Left ventricle myocardium inferior (tissue), 1 donor: ENCODE results near the gene ITGA4. TPM values are rescaled to one million over a fixed set of nuclear protein-coding genes. Genes with fewer than 3 reads are reported as not detected.

Experiments used
- DNase-seq: peaks from one replicate; pipeline ENCODE4 v3.0.0-alpha.2; 2020
- H3K27ac ChIP-seq: fragments of 200-600 bp; replicated peaks from 2 replicates; pipeline ENCODE4 v1.8.0; 2021
- H3K27me3 ChIP-seq: fragments of 200-600 bp; 2 replicates; pipeline ENCODE4 v1.8.0; 2021; ENCODE audit warnings: low read depth
- H3K36me3 ChIP-seq: fragments of 200-600 bp; 2 replicates; pipeline ENCODE4 v1.8.0; 2021
- H3K4me1 ChIP-seq: fragments of 200-600 bp; 2 replicates; pipeline ENCODE4 v1.8.0; 2021
- H3K4me3 ChIP-seq: fragments of 200-600 bp; 2 replicates; pipeline ENCODE4 v1.8.0; 2021; ENCODE audit warnings: mild to moderate bottlenecking, moderate library complexity
- H3K9me3 ChIP-seq: fragments of 200-600 bp; replicated peaks from 2 replicates; pipeline ENCODE4 v1.8.0; 2021
- CTCF ChIP-seq: fragments of 200-600 bp; IDR thresholded peaks from 2 replicates; pipeline ENCODE4 v1.8.0; 2021; ENCODE audit warnings: antibody characterized with exemption, mild to moderate bottlenecking, borderline replicate concordance
- intact Hi-C: fragments of 100-400 bp; cut with micrococcal nuclease; formaldehyde crosslinking; loops from one replicate; pipeline ENCODE4 v1.11.0; 2022
- total RNA-seq: library from RNA; stranded (reverse); fragmentation: NEBNext Ultra II Directional; extraction: Animal tissue kit (Norgen Biotek cat#: 25700); gene quantifications from one replicate; pipeline ENCODE4 v1.2.1, GENCODE V29; 2021
- donor health status: DM: no; HTN: yes; CAD: no; lungs with severe emphysema.

Gene ITGA4
- total RNA-seq, 1 donor from 2014 or later: 0.74 TPM

GRCh38 chr2:181517685-181518301, 60.6 kb downstream of the ITGA4 start:
- Histone ChIP-seq H3K27ac (no peak overlapping the region), H3K9me3 (no peaks in the 10 kb centered on the region), H3K4me3 (no peak overlapping the region), H3K36me3 (no peaks in the 10 kb centered on the region), H3K27me3 (no peaks in the 10 kb centered on the region), H3K4me1 (no peaks in the 10 kb centered on the region)
- DNase-seq: no peak
- TF ChIP-seq CTCF: no peak
- intact Hi-C loops: no loop called here

GRCh38 chr2:181520253-181520652, 63.1 kb downstream of the ITGA4 start:
- Histone ChIP-seq H3K4me3 (no peak overlapping the region), H3K4me1 (no peaks in the 10 kb centered on the region), H3K36me3 (no peaks in the 10 kb centered on the region), H3K9me3 (no peaks in the 10 kb centered on the region), H3K27me3 (no peaks in the 10 kb centered on the region), H3K27ac (no peak overlapping the region)
- TF ChIP-seq CTCF: no peak
- no peak for DNase-seq
- intact Hi-C loops: no loop called here

DNA sequence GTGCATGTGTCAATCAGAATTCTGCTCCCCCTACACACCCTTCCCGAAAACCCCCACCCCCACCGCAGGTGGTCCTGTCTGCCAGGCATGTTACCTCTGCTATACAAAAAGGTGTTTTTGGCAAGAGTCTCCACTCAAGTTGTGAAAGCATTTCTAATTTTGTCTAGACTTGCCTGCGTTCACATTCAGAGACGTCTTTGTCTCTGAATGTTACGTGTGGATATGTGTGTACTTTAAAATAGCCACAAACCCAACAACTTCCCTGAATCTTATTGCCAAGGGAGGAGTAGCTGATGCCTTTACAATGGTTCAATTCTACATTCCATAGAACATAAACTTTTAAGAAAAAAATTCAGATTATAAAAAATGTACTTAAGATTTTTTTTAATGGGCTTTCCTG, 66.6 kb downstream of the ITGA4 start:
- no peak overlapping the region for H3K4me3 ChIP-seq
- H3K27ac ChIP-seq: no peak overlapping the region
- TF ChIP-seq CTCF: no peak
- no peak for DNase-seq
- H3K9me3 ChIP-seq: no peaks in the 10 kb centered on the region
- no peaks in the 10 kb centered on the region for H3K36me3 ChIP-seq
- no peaks in the 10 kb centered on the region for H3K4me1 ChIP-seq
- H3K27me3 ChIP-seq: no peaks in the 10 kb centered on the region
- intact Hi-C loops: no loop called here

DNA sequence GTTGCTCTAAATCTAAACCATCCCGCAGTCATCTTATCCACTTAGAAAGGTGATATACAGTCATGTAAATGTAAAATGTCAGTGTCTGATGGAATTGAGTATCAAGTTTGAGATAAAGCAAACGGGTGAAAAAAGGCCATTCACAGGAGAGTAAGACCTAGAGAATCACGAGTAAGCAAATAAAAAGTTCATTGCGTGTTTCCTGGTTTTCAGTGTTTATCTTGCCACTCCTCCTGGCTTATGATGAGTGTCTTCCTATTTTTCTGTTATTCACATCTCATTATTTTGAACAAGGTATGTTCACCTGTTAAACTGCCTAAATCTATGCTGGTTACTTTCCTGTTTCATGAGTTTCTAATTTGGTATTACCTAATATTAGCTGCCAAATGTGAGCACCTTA, 68.8 kb downstream of the ITGA4 start:
- Histone ChIP-seq H3K27ac (no peak overlapping the region), H3K4me1 (no peaks in the 10 kb centered on the region), H3K36me3 (no peaks in the 10 kb centered on the region), H3K9me3 (no peaks in the 10 kb centered on the region), H3K27me3 (no peaks in the 10 kb centered on the region), H3K4me3 (no peak overlapping the region)
- no peak for DNase-seq
- TF ChIP-seq CTCF: no peak
- intact Hi-C loops: no loop called here

DNA sequence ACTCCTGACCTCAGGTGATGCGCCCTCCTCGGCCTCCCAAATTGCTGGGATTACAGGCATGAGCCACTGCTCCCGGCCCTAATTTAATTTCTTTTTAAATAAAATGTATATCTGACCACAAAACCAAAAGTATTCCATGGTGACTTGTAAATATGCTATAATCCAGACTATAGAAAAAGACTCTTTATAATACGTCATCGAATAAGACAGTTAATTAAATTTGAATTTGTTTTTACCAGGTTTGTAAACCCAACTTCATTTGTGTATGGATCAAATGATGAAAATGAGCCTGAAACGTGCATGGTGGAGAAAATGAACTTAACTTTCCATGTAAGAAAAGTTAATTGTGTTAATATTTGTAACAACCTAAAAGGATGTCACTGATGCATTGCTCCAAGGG, 69.9 kb downstream of the ITGA4 start:
- TF ChIP-seq CTCF: no peak

GRCh38 chr2:181528441-181528840, 71.3 kb downstream of the ITGA4 start:
- TF ChIP-seq CTCF: no peak

More for the DNA sequence above, 69.9 kb downstream of the ITGA4 start:
- Histone ChIP-seq H3K27ac (no peak overlapping the region), H3K9me3 (no peaks in the 10 kb centered on the region), H3K4me3 (no peak overlapping the region), H3K27me3 (no peaks in the 10 kb centered on the region), H3K4me1 (no peaks in the 10 kb centered on the region), H3K36me3 (no peaks in the 10 kb centered on the region)
- DNase-seq: no peak
- intact Hi-C loops: no loop called here

More at GRCh38 chr2:181528441-181528840, 71.3 kb downstream of the ITGA4 start:
- Histone ChIP-seq H3K36me3 (no peaks in the 10 kb centered on the region), H3K27ac (no peak overlapping the region), H3K4me1 (no peaks in the 10 kb centered on the region), H3K4me3 (no peak overlapping the region), H3K27me3 (no peaks in the 10 kb centered on the region), H3K9me3 (no peaks in the 10 kb centered on the region)
- intact Hi-C loops: no loop called here
- no peak for DNase-seq
